Stimulated activated CD8-positive, alpha-beta memory T cell treated with anti-CD3 and anti-CD28 coated beads, Interleukin-15, amount 100 ng/mL, for 4 hours (primary cell): ENCODE measurements around the gene MYH15.
"Not testable (repeated sequence)": the region's sequence is repeated elsewhere in the genome, so short reads cannot be mapped to it uniquely, and the experiment has no call there.

Experiments
- DNase-seq, 2 donors: peaks; one replicate each; pipeline ENCODE4 v3.0.0-alpha.2; 2020; ENCODE audit warnings: low read depth in 2 of 2

MYH15 gene

DNA sequence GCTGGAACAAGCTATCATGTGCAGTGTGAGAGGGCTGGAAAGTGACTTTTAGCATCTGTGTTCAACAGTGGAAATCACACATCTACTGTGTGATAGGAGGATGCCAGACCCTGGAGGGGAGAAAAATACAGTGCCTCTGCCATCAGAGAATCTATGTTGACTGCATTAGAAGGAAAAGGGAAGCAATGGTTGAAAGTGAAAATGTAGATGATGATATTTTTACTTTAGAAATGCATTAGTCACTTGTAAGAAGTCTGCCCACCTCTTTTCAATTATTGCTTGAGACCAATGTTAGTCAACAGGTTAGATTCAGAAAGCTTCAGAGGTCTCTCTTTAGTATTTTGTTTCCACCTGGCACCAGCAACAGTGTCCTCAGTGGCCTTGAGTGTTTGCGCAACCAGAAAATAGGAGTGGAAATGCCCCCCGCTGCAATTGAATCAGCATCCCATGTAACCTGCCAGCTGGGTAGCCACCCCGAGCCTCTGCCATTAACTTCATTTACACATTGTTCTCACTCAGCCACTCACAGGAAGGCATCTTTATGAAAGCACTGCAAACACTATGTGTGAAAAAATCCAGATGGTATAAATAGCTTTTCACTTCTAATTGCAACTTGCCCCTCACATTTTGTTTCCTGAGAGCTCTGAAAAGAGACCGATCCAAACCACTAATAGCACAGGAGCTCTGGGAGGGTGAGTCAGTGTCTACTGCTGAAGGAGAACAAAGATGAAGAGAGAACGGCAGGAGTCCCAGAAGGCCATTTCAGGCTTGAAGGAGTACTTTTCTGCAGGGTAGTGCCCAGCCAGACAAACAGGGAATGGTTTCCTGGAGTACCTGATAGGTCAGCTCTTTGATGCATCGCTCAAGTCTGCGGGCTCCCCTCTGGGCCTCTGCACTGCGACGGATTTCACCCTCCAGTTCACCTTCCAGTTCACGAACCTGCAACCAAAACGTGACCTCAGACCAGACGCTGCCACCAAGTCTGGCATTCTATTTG lies 122.0 kb downstream of the MYH15 start:
- no peak for DNase-seq

DNA sequence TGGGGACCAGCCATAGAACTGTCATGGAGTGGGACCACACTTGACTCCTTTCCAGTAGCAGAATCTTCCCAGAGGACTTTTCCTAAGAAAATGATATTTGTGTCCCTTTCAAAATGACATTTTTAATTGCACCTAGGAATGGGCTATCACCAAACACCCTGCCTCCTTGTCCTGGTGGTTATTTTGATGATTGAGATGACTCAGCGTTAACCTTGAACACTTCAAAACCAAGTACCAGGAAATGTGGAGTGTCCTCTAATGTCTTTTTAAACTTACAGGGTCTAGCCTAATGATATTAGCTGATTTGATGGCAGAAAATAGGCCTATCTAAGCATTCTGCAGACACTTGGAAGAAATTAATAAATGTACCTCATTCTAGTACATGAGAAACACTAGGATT lies 123.3 kb downstream of the MYH15 start:
- DNase-seq: no peak

DNA sequence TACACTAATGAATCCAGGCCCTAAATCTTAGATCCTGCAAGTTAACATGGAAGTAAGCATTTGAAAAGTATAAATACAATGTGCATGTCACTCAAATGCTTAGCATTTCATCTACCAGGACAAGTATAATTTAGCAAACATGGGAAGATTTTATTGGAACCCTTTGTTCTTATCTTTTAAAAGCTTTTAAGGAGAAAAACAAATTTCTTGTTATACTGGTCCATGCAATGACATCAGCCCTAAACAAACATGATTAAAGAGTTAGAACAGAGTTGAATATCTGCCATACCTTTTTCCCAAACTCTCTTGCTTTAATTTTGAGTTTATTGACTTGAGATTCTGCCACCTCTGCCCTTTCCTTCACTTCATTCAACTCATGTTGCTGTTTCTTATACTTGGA lies 127.1 kb downstream of the MYH15 start:
- DNase-seq: no peak

DNA sequence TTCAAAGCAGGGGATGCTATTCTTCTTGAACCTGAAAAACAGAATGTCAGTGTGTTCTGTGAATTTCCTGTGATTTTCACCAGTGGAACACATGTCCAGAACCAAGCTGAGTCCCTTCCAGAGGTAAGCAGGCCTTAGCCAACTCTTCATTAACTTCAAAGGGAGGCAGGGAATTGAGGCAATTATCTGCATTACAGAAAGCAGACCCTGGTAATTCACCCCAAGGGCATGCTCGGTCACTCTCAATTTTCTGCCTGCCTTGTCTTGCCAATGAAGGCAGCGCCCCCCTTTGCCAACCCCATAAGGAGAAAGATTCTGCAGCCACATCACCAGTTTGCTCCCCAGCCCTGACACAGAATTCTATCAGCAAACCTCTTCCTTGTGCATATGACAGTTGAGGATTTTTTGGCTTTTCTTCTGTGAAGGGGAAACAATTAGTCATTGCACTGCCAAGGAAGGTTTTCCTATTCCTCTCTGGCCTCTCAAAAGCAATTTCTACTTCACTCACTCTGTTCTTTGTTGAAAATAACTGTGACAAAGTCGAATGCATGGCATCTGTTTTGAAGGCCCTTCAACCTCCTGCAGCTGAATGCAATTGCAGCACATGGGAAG lies 128.8 kb downstream of the MYH15 start:
- DNase-seq: no peak

- no peak for DNase-seq
Measured at GRCh38 chr3:108380128-108380795, 130.1 kb downstream of the MYH15 start.

GRCh38 chr3:108378952-108379342 lies 131.4 kb downstream of the MYH15 start:
- DNase-seq: not testable (repeated sequence)

GRCh38 chr3:108378153-108378951 lies 132.0 kb downstream of the MYH15 start:
- no peak for DNase-seq

DNA sequence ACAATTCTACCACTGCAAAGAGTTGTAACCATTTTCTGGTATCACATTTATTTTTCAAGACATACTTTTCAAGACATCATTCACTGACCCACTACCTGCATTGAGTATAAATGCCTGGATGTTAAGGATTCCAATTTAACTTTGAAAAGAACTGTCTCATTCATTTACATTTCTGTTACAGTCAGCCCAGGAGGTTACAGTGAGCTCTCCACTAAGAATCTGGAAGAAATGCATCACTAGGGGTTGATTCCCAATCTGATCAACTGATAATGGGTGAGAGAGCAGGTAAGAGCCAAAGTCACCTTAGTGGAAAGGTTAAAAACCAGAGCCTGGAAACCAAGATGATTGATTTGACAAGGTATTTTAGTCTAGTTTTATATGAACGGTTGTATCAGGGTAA lies 133.0 kb downstream of the MYH15 start:
- DNase-seq: no peak

DNA sequence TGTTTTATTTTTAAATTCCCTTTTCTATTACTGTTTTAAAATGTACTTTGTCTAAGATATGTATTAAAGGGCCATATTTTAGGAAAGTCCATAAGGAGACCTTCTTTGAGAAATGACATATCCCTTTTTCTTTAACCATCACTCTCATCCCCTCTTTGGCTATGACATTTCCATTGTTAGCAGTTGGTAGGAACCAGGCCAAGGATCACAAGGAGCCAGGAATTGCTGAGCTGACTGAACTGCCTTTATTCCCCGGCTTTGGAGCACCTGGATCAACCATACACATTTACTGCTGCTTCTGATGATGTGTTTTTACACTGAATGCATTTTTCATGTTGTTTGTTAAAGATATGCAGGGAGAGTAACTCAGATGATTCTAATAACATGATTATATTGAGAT lies 134.4 kb downstream of the MYH15 start:
- no peak for DNase-seq

DNA sequence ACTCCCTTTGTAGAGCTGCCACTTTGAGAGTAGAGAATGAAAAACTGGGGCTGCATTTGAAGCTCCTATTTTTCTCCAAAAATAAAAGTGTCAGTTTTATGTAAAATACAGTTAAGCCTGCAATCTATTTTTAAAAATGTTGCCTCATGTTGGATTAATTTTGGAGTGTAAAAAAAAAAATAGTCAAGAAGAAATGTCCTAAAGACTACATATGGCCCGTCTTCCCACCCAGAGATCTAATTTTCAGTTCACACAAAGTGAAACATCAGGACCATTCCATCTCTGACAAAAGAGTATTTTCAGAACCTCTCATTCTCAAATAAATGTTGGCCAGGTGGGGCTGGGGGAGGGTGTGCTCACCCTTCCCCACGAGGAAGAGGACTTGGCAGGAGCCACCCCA lies 151.4 kb downstream of the MYH15 start:
- DNase-seq: no peak

- DNase-seq: no peak
Measured at GRCh38 chr3:108357042-108357441, 153.4 kb downstream of the MYH15 start.

DNA sequence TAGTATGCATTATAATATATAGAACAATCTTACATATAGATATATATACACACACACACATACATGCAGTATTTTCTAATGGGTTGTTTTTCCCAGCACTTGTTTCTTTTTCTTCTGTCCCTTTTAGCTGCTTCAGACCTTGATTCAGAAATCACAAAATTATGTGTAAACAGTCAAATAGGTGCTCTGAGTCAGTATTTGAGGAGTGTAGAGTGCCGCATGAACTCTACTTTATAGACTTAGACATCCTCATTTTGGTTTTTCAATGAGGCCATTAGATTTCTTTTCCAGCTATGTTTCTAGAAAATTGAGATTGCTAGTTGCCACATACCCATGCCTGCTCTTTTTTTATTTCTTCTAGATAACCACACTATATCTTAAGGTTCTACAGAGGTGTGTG lies 155.8 kb downstream of the MYH15 start:
- no peak for DNase-seq

- no peak for DNase-seq
Measured at GRCh38 chr3:108352176-108352575, 158.2 kb downstream of the MYH15 start.

- DNase-seq: no peak
Measured at GRCh38 chr3:108346301-108347227, 163.8 kb downstream of the MYH15 start.

DNA sequence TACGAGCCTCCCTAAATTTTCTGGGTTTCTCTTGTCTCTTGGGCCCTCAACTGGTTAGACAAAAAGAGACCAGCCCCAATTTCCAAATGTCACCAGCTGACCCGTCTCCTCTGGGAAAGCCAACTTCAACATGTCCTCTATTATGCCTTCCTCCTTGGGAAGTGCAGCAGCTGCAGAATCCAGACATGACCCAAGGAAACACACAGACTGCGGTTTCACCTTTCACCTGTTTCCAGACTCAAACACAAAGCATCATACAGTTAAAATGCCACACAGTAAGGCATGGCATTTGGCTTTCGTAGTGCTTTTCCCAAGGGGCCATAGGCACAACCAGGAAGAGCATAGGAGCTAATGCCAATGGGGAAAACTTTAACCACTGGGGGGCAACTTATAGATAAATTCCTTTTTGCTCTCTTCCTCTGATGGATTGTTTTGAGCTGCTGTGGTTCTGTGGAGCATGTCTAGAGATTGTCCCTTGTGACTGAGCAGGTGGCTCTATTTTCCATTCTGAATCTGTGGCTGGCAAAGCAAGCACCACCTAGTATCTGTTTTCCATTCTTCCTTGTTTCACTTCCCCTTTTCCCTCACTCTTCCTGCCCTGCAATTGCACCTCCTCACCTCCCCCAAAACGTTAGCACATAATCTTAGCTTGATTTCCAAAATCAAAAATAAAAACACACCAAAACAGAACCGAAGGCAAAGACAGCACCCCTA lies 164.7 kb downstream of the MYH15 start:
- DNase-seq: no peak

GRCh38 chr3:108343491-108343890 lies 166.9 kb downstream of the MYH15 start:
- no peak for DNase-seq

GRCh38 chr3:108342837-108343486 lies 167.4 kb downstream of the MYH15 start:
- DNase-seq: no peak

DNA sequence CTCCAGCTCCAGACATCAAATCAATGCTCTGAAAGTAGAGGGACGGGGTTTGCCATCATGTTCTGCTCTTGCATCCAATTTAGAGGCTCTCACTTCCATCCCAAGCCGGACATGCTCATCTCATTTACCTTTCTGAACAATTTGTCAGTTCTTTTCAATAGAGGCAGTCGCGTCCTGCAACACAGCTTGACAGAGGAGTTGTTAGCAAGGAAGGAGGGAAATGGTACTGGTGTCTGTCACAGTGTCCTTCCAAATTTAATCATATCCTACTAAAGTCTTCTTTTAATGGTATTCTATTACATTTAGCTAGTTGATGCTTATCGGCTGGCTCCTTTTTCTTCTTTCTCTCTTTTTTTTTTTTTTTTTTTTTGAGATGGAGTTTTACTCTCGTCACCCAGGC lies 168.5 kb downstream of the MYH15 start:
- no peak for DNase-seq

- DNase-seq: no peak
Measured at GRCh38 chr3:108338901-108339545, 171.4 kb downstream of the MYH15 start.
